22Rv1 (cell line): ENCODE data around the gene GLRA3.

ENCODE experiments used
- CTCF ChIP-seq: fragments of 450-650 bp; IDR thresholded peaks from 2 replicates; pipeline ENCODE4 v1.5.1; 2017; ENCODE audit warnings: mild to moderate bottlenecking
- ZFX ChIP-seq: fragments of 450-650 bp; IDR thresholded peaks from 2 replicates; pipeline ENCODE4 v1.6.1; 2017; ENCODE audit warnings: antibody characterized with exemption, borderline replicate concordance

GRCh38 chr4:174654634-174655033 lies 174.4 kb downstream of the GLRA3 start:
- TF ChIP-seq CTCF (no peak), ZFX (no peak)
